GM18907 (cell line): ENCODE measurements around the gene N4BP3.

Experiments used
- ATAC-seq: cut with Tn5 transposase; IDR thresholded peaks from one replicate; pipeline ENCODE4 v1.9.1; 2021; ENCODE audit warnings: mild to moderate bottlenecking, moderate library complexity; ENCODE audit not compliant: unreplicated experiment

The N4BP3 gene

DNA sequence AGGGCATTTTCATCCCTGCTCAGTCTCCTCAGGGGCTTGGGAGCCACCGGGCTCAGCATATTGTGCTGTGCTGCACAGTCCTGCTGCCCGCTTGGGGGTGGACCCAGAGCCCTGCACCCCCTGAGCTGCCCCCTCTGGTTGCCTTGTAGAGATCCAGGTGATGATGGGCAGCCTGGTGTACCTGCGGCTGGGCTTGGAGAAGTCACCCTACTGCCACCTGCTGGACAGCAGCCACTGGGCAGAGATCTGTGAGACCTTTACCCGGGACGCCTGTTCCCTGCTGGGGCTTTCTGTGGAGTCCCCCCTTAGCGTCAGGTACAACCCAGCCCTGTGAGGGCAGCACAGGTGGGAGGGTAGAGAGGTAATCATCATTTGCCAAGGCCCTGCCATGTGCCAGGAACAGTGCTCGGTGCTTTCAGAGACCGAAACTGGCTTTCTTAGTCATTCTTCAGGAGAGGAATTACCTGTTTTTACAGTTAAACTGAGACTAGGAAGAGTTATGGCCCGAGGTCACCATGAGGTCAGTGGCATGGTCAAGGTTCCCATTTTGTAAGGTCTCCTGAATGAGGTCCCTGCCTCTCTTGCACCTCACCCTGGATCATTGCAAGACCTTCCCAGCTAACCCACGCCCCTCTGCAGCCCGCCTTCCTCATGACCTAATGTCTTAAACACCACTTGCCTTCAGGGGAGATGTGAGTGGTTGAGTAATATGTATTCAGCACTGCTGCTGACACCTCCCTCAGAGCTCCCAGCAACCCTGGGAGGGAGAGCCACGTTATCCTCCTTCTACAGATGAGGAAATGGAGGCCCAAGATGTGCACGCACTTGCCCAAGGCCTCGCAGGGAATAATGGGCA lies 32.9 kb downstream of the N4BP3 start:
- ATAC-seq = peak; percentile 54

DNA sequence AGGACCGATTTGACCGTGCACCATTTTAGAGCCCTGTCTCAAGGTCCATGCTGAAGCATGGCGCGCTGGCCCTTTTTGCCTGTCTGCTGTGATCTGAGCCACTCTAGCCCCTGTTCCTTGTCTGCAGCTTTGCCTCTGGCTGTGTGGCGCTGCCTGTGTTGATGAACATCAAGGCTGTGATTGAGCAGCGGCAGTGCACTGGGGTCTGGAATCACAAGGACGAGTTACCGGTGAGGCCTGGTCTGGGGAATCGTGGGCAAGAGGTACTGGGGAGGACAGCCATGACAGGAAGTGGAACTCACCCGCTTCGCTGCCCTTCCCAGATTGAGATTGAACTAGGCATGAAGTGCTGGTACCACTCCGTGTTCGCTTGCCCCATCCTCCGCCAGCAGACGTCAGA lies 34.1 kb downstream of the N4BP3 start:
- ATAC-seq = no peak

DNA sequence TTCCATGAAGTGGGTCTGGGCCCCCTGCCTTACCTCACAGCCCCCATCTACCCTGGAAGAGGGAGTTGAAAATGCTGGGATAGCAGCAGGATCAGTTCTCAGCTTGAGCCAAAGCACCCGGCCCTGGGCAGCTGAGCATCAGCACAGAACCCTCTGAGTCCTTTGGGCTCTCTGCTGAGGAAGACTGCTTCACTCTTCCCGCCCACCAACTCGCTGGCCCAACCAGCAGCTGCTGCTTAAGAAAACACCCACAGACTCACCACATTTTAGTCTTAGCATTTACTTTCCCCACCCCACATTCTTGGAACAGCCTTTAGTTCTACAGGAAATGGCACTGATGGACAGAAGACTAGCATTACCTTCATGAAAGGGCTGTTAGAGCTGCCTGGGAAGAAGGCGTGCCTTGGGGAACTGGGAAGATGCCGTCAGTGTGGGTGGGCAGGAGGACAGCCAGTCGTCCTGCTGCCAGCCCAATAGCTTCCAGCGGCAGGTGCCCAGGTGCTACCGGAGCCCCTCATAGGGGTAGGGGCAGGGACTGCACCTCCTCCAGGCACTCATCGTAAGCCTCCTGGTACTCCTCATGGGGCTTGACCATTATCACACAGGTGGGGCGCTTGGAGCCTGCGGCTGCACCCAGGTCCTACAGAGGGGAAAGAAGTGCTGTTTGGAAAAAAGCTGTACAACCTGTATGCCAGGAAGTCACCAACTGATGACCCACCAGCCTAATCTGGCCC lies 36.0 kb downstream of the N4BP3 start:
- ATAC-seq = no peak

DNA sequence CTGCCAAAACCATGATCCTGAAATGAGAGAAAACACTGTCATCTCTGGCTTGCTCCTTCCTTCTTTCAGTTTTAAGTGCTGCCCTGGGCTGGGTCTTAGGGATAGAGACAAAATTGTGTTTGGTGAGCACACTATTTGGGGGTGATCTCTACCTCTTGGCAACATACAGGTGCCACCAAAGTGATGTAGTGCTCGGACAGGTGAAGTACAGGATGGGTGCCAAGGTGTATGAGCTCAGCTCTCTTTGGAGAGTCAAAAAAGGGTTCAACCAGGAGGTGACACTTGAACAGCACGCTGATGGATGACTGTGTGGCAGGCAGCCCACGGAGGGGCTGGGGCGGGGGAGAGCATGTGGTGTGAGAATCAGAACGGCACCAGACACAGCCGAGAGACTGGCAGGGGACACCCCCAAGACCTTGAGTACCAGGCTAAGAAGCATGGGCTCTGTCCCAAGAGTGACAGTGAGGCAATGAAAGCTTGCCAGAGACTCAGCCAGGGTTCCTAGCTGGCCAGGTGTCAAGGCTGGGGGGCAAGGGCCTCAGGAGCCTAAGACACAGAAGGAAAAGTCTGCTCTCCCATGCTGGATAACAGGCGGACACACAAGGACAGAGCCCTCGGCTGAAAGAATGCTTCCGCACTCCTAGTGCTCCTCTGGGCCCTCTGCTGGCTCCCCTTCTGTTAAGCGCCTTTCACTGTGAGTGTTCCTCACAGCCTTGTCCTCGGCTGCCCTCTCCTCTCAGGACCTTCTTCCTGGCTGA lies 37.8 kb downstream of the N4BP3 start:
- no peak for ATAC-seq

DNA sequence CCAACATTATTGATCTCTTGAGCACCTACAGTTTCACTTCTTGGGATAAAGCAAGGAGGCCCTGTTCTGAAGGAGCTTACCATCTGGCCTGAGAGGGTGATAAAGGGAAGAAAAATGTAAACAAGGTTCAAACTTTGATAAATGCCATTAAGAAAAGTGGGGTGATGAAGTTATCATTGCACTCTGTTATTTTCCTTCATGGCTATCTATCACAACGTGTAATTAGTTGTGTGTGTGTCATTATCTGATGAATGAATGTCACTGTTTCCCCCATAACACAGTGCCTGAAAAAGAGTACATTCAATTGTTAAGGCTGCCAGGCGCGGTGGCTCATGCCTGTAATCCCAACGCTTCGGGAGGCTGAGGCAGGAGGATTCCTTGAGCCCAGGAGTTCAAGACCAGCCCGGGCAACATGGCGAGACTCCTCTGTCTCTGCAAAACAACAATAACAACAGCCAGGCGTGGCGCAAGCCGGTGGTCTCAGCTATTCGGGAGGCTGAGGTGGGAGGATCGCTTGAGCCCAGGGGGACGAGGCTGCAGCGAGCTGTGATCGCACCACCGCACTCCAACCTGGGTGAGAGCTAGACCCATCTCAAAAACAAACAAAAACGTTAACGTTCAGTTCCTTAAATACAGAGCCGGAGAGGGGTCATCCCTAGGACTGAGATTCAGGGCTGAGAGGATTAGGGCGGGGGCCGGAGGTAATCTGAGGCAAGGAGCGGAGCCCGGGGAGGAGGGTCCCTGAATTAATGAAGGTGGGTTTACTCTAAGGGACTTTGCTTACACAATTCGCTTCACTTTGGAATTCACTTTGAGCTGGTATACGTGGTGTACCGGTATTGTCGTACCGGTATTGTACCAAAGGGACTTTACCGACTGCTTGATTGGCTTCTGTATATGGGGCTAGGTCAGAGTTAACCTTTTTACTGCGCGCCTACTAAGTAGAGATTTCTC lies 39.4 kb downstream of the N4BP3 start:
- no peak for ATAC-seq

DNA sequence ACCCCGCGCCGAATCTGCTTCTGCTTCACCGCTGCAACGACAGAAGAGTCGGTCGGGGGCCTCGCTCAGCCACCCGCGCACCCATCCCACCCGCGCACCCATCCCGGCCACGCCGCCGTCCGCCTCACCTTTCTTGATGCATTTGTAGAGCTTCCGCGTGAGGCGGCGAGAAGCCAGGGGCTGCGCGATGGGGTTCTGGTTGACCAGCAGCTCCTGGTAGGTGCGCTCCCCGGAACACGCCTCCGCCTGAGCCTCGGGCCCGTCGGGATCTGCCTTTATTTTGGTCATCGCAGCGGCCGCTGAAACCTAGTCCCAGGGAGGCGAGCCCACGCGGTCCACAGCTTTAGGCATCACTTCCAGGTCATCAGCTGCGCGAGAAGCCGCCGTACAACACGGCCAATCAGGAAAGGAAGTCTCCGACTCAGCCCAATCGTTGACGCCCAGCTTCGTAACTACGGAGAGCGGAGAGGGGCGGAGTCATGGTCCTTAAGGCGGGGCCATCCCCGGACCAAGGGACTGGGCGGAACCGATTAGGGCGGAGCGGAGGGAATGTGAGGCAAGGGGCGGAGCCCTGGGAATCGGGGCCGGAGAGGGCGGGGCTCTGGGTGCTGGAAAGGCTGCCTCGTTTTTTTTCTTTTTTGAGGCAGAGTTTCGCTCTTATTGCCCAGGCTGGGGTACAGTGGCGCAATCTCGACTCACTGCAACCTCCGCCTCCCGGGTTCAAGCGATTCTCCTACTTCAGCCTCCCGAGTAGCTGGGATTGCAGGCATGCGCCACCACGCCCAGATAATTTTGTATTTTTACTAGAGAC lies 40.4 kb downstream of the N4BP3 start, which contains the start of gene NHP2:
Gene NHP2, minus strand, starts transcription at position 356 of the 811 bp plus-strand sequence. Its CDS starts 68 bp downstream, at position 288.
- ATAC-seq = peak; percentile 98

DNA sequence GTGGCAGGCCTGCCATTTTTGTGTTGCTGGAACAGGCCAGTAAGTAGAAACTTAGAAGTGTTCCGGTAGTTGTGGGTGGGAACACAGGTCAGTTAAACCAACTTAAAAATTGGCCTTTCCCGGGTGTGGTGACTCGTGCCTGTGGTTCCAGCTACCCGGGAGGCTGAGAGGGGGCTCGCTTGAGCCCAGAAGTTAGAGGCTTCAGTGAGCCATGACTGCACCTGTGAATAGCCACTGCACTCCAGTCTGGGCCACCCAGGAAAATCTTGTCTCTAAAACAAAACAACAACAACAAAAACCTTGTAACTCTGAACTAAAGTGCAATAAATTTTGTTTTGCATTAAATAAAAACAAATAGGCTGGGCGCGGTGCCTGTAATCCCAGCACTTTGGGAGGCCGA lies 41.7 kb downstream of the N4BP3 start:
- ATAC-seq = no peak

DNA sequence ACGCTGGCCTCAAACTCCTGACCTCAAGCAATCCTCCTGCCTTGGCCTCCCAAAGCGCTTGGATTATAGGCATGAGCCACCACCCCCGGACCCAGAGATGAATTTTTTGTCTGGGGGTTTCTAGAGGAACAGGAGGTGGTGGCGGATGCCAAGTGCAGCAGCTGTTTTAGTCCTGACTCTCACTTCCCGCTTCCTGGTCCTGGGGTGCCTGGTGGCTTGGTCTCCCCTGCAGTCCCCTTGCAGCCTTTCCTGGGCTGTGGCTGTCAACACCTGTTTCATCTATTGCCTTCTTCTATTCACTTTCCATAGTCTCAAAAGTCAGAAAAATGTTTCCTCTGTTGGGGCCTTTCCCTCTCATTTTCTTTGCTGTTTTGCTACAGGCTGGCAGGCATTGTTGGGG lies 46.8 kb downstream of the N4BP3 start:
- ATAC-seq = no peak

DNA sequence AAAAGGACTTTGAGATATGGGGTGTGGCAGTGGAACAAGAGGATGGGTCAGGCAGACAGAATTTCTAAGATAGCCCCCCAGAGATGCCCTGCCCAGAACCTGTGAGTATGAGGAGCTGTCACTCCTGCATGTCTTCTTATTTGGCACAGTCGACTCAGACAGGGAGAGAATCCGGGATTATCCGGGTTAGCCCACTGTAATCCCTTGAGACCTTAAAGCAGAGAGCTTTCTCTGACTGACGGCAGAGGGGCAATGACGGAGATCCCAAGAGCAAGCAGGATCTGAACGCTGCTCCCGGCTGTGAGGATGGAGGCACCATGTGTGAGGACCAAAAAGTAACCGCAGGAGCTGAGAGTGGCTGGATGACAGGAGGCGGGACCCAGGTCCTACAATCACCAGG lies 49.1 kb downstream of the N4BP3 start:
- ATAC-seq = no peak

DNA sequence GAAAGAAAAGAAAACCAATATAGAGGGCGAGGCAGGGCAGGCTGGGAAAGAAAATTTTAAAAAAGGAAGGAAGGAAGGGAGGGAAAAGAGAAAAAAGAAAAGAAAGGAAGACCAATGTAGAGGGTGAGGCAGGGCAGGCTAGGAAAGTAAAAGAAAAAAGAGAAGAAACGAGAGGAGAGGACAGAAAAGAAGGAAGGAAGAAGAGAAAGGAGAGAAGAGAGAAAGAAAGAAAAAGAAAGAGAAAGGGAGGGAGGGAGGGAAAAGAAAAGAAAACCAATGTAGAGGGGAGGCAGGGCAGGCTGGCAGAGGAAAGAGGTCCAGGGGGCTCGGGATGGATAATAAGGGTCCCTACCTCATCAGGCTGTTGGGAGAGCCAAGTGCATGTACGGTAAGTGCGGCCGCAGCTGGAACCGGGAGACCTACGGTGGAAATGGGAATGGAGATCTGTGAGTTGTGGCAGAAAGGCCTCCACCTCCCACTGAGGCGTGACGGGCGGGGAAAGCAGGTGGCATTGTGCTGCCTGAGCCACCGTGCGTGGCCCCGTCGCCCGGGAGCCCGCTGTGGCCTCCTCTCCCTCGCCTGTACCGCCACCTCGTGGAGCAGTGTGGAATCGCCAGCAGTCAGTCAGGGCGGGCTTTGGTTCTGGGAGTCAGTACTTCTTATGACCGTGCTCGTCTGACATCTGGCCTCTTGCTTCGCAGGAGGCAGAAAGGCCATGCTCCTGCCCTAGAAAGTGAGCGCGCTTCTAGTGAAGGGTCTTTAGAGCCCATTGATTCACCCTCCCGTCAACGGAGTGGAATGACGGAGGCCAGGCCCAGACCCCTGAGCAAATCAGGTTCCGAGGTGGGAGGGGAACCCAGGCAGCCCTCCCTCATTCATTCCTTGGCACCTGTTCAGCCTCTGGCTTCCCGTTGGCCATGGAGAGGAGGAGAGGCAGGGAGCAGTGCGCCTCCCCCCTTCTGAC lies 50.7 kb downstream of the N4BP3 start:
- ATAC-seq = peak; percentile 93

DNA sequence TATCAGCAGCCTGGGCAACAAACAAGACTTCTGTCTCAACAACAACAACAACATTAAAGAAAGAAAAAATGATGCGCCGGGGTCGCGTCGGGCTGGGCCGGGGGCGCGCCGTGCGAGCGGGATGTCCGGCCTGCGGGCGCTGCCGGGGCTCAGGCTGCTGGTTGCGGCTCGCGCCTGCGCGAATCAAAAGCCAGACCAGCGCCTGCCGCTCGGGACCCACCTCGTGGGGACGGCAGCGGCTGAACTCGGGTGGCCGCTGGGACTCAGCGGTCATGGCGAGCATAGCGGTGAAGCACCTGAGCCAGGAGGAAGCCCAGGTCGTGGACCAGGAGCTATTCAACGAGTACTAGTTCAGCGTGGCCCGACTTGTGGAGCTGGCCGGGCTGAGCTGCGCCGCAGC lies 52.2 kb downstream of the N4BP3 start:
- no peak for ATAC-seq

DNA sequence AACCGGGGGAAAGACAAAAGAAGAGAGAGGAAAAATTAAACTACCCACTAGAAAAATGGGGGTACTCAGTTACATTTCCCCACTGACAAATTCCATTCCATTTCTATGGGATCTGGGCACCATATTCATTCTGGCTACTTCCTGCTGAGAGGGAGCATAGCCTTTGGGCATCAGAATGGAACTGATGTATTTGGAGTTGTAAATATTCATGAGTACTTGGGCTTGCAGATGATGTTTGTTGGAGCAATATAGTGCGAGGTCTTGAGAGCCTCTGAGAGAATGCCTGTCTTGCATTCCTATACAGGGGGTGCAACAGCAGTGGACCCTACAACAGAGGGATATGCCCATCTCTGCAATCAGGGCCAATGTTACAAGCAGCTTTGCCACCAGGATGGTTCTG lies 57.1 kb downstream of the N4BP3 start:
- ATAC-seq = no peak

DNA sequence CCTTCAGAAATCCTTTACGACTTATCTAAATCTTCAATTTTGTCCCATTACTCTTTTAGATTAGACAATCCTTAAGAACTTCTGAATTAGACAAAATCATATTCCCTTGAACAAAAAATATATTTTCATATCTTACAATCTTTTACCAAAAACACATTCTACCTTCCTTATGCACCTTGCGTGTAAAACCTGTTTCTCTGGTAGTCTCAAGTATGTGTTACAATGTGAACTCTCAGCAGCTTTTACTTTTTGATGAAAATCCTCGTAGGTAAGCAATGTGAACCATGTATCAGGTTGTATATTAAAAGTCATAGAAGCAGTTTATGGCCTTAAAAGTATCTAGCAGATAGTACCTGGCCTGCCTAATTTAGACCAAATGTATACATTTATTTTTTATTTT lies 61.1 kb downstream of the N4BP3 start:
- ATAC-seq = no peak
